Activated CD4-positive, alpha-beta memory T cell treated with anti-CD3 and anti-CD28 coated beads, Interleukin-2, amount 10 ng/mL, durations not matched to agents 7 days and 5 days (primary cell): ENCODE measurements around the gene METTL25. TPM values are rescaled to one million over a fixed set of nuclear protein-coding genes. Genes with fewer than 3 reads are reported as not detected.

ENCODE experiments used
- CTCF ChIA-PET: fragments of 350-600 bp; sonication (Branson Sonifier 250); formaldehyde crosslinking; loops from one replicate; lab custom pipeline; 2021; ENCODE audit warnings: antibody characterized with exemption, inconsistent platforms; lab: Charles Lee
- POLR2A ChIA-PET: fragments of 350-600 bp; sonication (Branson Sonifier 250); formaldehyde crosslinking; loops from one replicate; lab custom pipeline; 2021; ENCODE audit warnings: antibody characterized with exemption; lab: Charles Lee
- DNase-seq: peaks from one replicate; pipeline ENCODE4 v3.0.0-alpha.2; 2020
- H3K27ac Mint-ChIP-seq: one replicate; pipeline ENCODE4 v1.8.0; 2021; ENCODE audit warnings: mild to moderate bottlenecking, mixed read lengths
- H3K27me3 Mint-ChIP-seq: one replicate; pipeline ENCODE4 v1.8.0; 2021; ENCODE audit warnings: mixed read lengths
- H3K36me3 Mint-ChIP-seq: one replicate; pipeline ENCODE4 v1.8.0; 2021; ENCODE audit warnings: low read depth, mixed read lengths
- H3K4me1 Mint-ChIP-seq: one replicate; pipeline ENCODE4 v1.8.0; 2021; ENCODE audit warnings: mixed read lengths
- H3K4me3 Mint-ChIP-seq: one replicate; pipeline ENCODE4 v1.8.0; 2021; ENCODE audit warnings: mild to moderate bottlenecking, mixed read lengths
- H3K9me3 Mint-ChIP-seq: one replicate; pipeline ENCODE4 v1.8.0; 2021; ENCODE audit warnings: mixed read lengths
- total RNA-seq, 2 experiments: library from RNA; stranded (reverse); gene quantifications; one replicate each; pipeline ENCODE4 v1.2.3, GENCODE V29; 2021

The METTL25 gene
- total RNA-seq, 2 experiments from 2014 or later = 7.0 to 8.9 TPM

GRCh38 chr12:82412246-82412645 lies 53.9 kb downstream of the METTL25 start:
- no peaks in the 10 kb centered on the region for H3K36me3 Mint-ChIP-seq
- H3K9me3 Mint-ChIP-seq = no peaks in the 10 kb centered on the region
- H3K4me3 Mint-ChIP-seq = no peak overlapping the region
- ChIA-PET CTCF (no interaction called here), POLR2A (no interaction called here)
- no peaks in the 10 kb centered on the region for H3K4me1 Mint-ChIP-seq
- no peaks in the 10 kb centered on the region for H3K27me3 Mint-ChIP-seq
- DNase-seq = no peak
- no peak overlapping the region for H3K27ac Mint-ChIP-seq

- CTCF ChIA-PET = no interaction called here
- H3K27me3 Mint-ChIP-seq = no peaks in the 10 kb centered on the region
Observed at GRCh38 chr12:82414044-82414443, 55.7 kb downstream of the METTL25 start.

GRCh38 chr12:82414926-82415325 lies 56.6 kb downstream of the METTL25 start:
- no peaks in the 10 kb centered on the region for H3K9me3 Mint-ChIP-seq
- H3K36me3 Mint-ChIP-seq = no peaks in the 10 kb centered on the region
- H3K4me3 Mint-ChIP-seq = no peak overlapping the region
- H3K27me3 Mint-ChIP-seq = no peaks in the 10 kb centered on the region
- ChIA-PET CTCF (no interaction called here), POLR2A (no interaction called here)
- no peaks in the 10 kb centered on the region for H3K4me1 Mint-ChIP-seq
- no peak for DNase-seq
- H3K27ac Mint-ChIP-seq = no peak overlapping the region

More at GRCh38 chr12:82414044-82414443, 55.7 kb downstream of the METTL25 start:
- DNase-seq = no peak
- Mint-ChIP-seq H3K27ac (no peak overlapping the region), H3K4me1 (no peaks in the 10 kb centered on the region), H3K36me3 (no peaks in the 10 kb centered on the region), H3K9me3 (no peaks in the 10 kb centered on the region), H3K4me3 (no peak overlapping the region)
- POLR2A ChIA-PET = no interaction called here

GRCh38 chr12:82415402-82415801 lies 57.1 kb downstream of the METTL25 start:
- no peak for DNase-seq
- no peaks in the 10 kb centered on the region for H3K36me3 Mint-ChIP-seq
- no peak overlapping the region for H3K27ac Mint-ChIP-seq
- no peaks in the 10 kb centered on the region for H3K27me3 Mint-ChIP-seq
- no peak overlapping the region for H3K4me3 Mint-ChIP-seq
- POLR2A ChIA-PET = no interaction called here
- CTCF ChIA-PET = no interaction called here
- H3K4me1 Mint-ChIP-seq = no peaks in the 10 kb centered on the region
- no peaks in the 10 kb centered on the region for H3K9me3 Mint-ChIP-seq

- POLR2A ChIA-PET = no interaction called here
- DNase-seq = no peak
- Mint-ChIP-seq H3K4me3 (no peak overlapping the region), H3K4me1 (no peaks in the 10 kb centered on the region), H3K27me3 (no peaks in the 10 kb centered on the region), H3K36me3 (no peaks in the 10 kb centered on the region), H3K9me3 (peaks cover 3% of the 10 kb centered on the region), H3K27ac (no peak overlapping the region)
- CTCF ChIA-PET = no interaction called here
Observed at GRCh38 chr12:82425241-82425640, 66.9 kb downstream of the METTL25 start.

GRCh38 chr12:82426081-82426480 lies 67.8 kb downstream of the METTL25 start:
- ChIA-PET POLR2A (no interaction called here), CTCF (no interaction called here)
- Mint-ChIP-seq H3K27ac (no peak overlapping the region), H3K27me3 (no peaks in the 10 kb centered on the region), H3K9me3 (peaks cover 3% of the 10 kb centered on the region), H3K4me1 (no peaks in the 10 kb centered on the region), H3K36me3 (no peaks in the 10 kb centered on the region), H3K4me3 (no peak overlapping the region)
- no peak for DNase-seq

GRCh38 chr12:82426586-82426985 lies 68.3 kb downstream of the METTL25 start:
- no peak for DNase-seq
- Mint-ChIP-seq H3K36me3 (no peaks in the 10 kb centered on the region), H3K4me3 (no peak overlapping the region), H3K27ac (no peak overlapping the region), H3K9me3 (peaks cover under 1% of the 10 kb centered on the region), H3K4me1 (no peaks in the 10 kb centered on the region), H3K27me3 (no peaks in the 10 kb centered on the region)
- CTCF ChIA-PET = no interaction called here
- POLR2A ChIA-PET = no interaction called here

- ChIA-PET CTCF (no interaction called here), POLR2A (no interaction called here)
- Mint-ChIP-seq H3K4me1 (no peaks in the 10 kb centered on the region), H3K36me3 (no peaks in the 10 kb centered on the region), H3K27me3 (no peaks in the 10 kb centered on the region), H3K9me3 (no peaks in the 10 kb centered on the region), H3K4me3 (no peak overlapping the region), H3K27ac (no peak overlapping the region)
- no peak for DNase-seq
Observed at GRCh38 chr12:82430541-82431145, 72.3 kb downstream of the METTL25 start.

- no peaks in the 10 kb centered on the region for H3K27me3 Mint-ChIP-seq
- POLR2A ChIA-PET = no interaction called here
- DNase-seq = no peak
- H3K4me3 Mint-ChIP-seq = no peak overlapping the region
- no peak overlapping the region for H3K27ac Mint-ChIP-seq
- CTCF ChIA-PET = no interaction called here
- H3K4me1 Mint-ChIP-seq = no peaks in the 10 kb centered on the region
- no peaks in the 10 kb centered on the region for H3K36me3 Mint-ChIP-seq
- H3K9me3 Mint-ChIP-seq = no peaks in the 10 kb centered on the region
Observed at GRCh38 chr12:82434392-82434911, 76.1 kb downstream of the METTL25 start.

GRCh38 chr12:82436354-82436753 lies 78.0 kb downstream of the METTL25 start:
- ChIA-PET POLR2A (no interaction called here), CTCF (interaction anchor here (1.5 kb wide), 1 partner anchor 78 kb away, joined by 4 read pairs; the partner anchor contains the start of genes CCDC59 and METTL25)
- Mint-ChIP-seq H3K4me3 (no peak overlapping the region), H3K27me3 (no peaks in the 10 kb centered on the region), H3K9me3 (no peaks in the 10 kb centered on the region), H3K27ac (no peak overlapping the region), H3K36me3 (no peaks in the 10 kb centered on the region), H3K4me1 (no peaks in the 10 kb centered on the region)
- DNase-seq = no peak

GRCh38 chr12:82437744-82438143 lies 79.4 kb downstream of the METTL25 start:
- H3K36me3 Mint-ChIP-seq = peaks cover 4% of the 10 kb centered on the region
- H3K4me3 Mint-ChIP-seq = no peak overlapping the region
- H3K27me3 Mint-ChIP-seq = no peaks in the 10 kb centered on the region
- CTCF ChIA-PET = no interaction called here
- DNase-seq = no peak
- H3K4me1 Mint-ChIP-seq = no peaks in the 10 kb centered on the region
- H3K9me3 Mint-ChIP-seq = no peaks in the 10 kb centered on the region
- POLR2A ChIA-PET = no interaction called here
- no peak overlapping the region for H3K27ac Mint-ChIP-seq

- H3K27ac Mint-ChIP-seq = no peak overlapping the region
- no peaks in the 10 kb centered on the region for H3K4me1 Mint-ChIP-seq
- H3K27me3 Mint-ChIP-seq = no peaks in the 10 kb centered on the region
- DNase-seq = no peak
- H3K36me3 Mint-ChIP-seq = peaks cover 4% of the 10 kb centered on the region
- no peaks in the 10 kb centered on the region for H3K9me3 Mint-ChIP-seq
- POLR2A ChIA-PET = no interaction called here
- no peak overlapping the region for H3K4me3 Mint-ChIP-seq
- CTCF ChIA-PET = no interaction called here
Observed at GRCh38 chr12:82438356-82438755, 80.0 kb downstream of the METTL25 start.

GRCh38 chr12:82440885-82441284 lies 82.6 kb downstream of the METTL25 start:
- DNase-seq = no peak
- POLR2A ChIA-PET = no interaction called here
- H3K4me1 Mint-ChIP-seq = no peaks in the 10 kb centered on the region
- CTCF ChIA-PET = no interaction called here
- no peaks in the 10 kb centered on the region for H3K9me3 Mint-ChIP-seq
- H3K27me3 Mint-ChIP-seq = no peaks in the 10 kb centered on the region
- H3K36me3 Mint-ChIP-seq = peaks cover 4% of the 10 kb centered on the region
- H3K4me3 Mint-ChIP-seq = no peak overlapping the region
- no peak overlapping the region for H3K27ac Mint-ChIP-seq

GRCh38 chr12:82448911-82449578 lies 90.7 kb downstream of the METTL25 start:
- Mint-ChIP-seq H3K27ac (no peak overlapping the region), H3K27me3 (no peaks in the 10 kb centered on the region), H3K36me3 (no peaks in the 10 kb centered on the region), H3K4me3 (no peak overlapping the region), H3K9me3 (no peaks in the 10 kb centered on the region), H3K4me1 (no peaks in the 10 kb centered on the region)
- ChIA-PET POLR2A (no interaction called here), CTCF (no interaction called here)
- DNase-seq = no peak
